CD14-positive monocyte (primary cell): Measurements from ENCODE around the gene SGK1. TPM values are rescaled to one million over a fixed set of nuclear protein-coding genes. Genes with fewer than 3 reads are reported as not detected.

Source experiments
- DNase-seq, 3 donors: peaks; one replicate each; pipeline ENCODE4 v3.0.0-alpha.2; 2011 to 2022
- H2AFZ ChIP-seq: 2 replicates; pipeline ENCODE4 v1.6.0; 2012; ENCODE audit warnings: mild to moderate bottlenecking, low read depth, low read length, inconsistent platforms; ENCODE audit not compliant: insufficient read depth, poor library complexity, severe bottlenecking
- H3K27ac ChIP-seq, 2 donors: 1 replicate in 1 of 2; 2 replicates in 1 of 2; pipeline ENCODE4 v1.5.1; 2012 to 2013; ENCODE audit warnings: low read length in 2 of 2, control low read depth in 1 of 2, inconsistent platforms in 1 of 2, low read depth in 1 of 2, mild to moderate bottlenecking in 1 of 2
- H3K27me3 ChIP-seq, 2 donors: one replicate each; pipeline versions ENCODE4 v1.6.0 to v1.6.1; 2011 to 2013; ENCODE audit warnings: low read length in 2 of 2; ENCODE audit not compliant: control insufficient read depth in 2 of 2, insufficient read depth in 2 of 2
- H3K36me3 ChIP-seq, 2 donors: replicated peaks in 1 of 2; 1 replicate in 1 of 2; 2 replicates in 1 of 2; pipeline versions ENCODE4 v1.5.1 to v1.6.1; 2012 to 2013; ENCODE audit warnings: low read length in 2 of 2, control low read depth in 1 of 2, inconsistent platforms in 1 of 2, mild to moderate bottlenecking in 1 of 2; ENCODE audit not compliant: insufficient read depth in 2 of 2, control insufficient read depth in 1 of 2
- H3K4me1 ChIP-seq, 2 donors: 1 replicate in 1 of 2; 2 replicates in 1 of 2; pipeline versions ENCODE4 v1.5.1 to v1.6.1; 2012 to 2013; ENCODE audit warnings: low read length in 2 of 2, control low read depth in 1 of 2, inconsistent platforms in 1 of 2, mild to moderate bottlenecking in 1 of 2, moderate library complexity in 1 of 2; ENCODE audit not compliant: insufficient read depth in 2 of 2, control insufficient read depth in 1 of 2
- H3K4me2 ChIP-seq: replicated peaks from 2 replicates; pipeline ENCODE3; 2012; ENCODE audit warnings: low read length, moderate library complexity, mild to moderate bottlenecking; ENCODE audit not compliant: poor library complexity, severe bottlenecking; ENCODE audit errors: extremely low read depth
- H3K4me3 ChIP-seq, 3 experiments: fragments of 200-600 bp in 1 of 3; sonication (generic) in 1 of 3; replicated peaks in 1 of 3; 1 replicate in 2 of 3; 2 replicates in 1 of 3; pipeline ENCODE4 v1.5.1; 2011 to 2013; ENCODE audit warnings: low read length in 3 of 3, mild to moderate bottlenecking in 3 of 3, control low read depth in 2 of 3, low read depth in 2 of 3, inconsistent platforms in 1 of 3, moderate library complexity in 1 of 3
- H3K79me2 ChIP-seq: 2 replicates; pipeline ENCODE4 v1.6.0; 2012; ENCODE audit warnings: mild to moderate bottlenecking, control low read depth, inconsistent platforms, low read length, moderate library complexity; ENCODE audit not compliant: insufficient read depth
- H3K9ac ChIP-seq: 2 replicates; pipeline ENCODE4 v1.6.0; 2017; ENCODE audit warnings: low read length, mild to moderate bottlenecking; ENCODE audit not compliant: insufficient read depth, poor library complexity, severe bottlenecking
- H3K9me3 ChIP-seq, 2 donors: replicated peaks in 1 of 2; 1 replicate in 1 of 2; 2 replicates in 1 of 2; pipeline versions ENCODE4 v1.5.1 to v1.6.1; 2012 to 2013; ENCODE audit warnings: low read length in 2 of 2, control low read depth in 1 of 2; ENCODE audit not compliant: control insufficient read depth in 1 of 2, insufficient read depth in 1 of 2
- H4K20me1 ChIP-seq: 2 replicates; pipeline ENCODE4 v1.6.0; 2012; ENCODE audit warnings: mild to moderate bottlenecking, low read length, control low read depth, moderate library complexity; ENCODE audit not compliant: insufficient read depth
- H3K27ac Mint-ChIP-seq, 7 donors: one replicate each; pipeline ENCODE4 v1.8.0; 2020; ENCODE audit warnings: mild to moderate bottlenecking in 7 of 7, mixed read lengths in 7 of 7, moderate library complexity in 6 of 7, inconsistent platforms in 2 of 7
- H3K27me3 Mint-ChIP-seq, 3 donors: one replicate each; pipeline ENCODE4 v1.8.0; 2021 to 2022; ENCODE audit warnings: low read depth in 3 of 3, mild to moderate bottlenecking in 3 of 3, mixed read lengths in 3 of 3, moderate library complexity in 3 of 3, inconsistent platforms in 1 of 3
- H3K36me3 Mint-ChIP-seq, 2 donors: one replicate each; pipeline ENCODE4 v1.8.0; 2020; ENCODE audit warnings: mixed read lengths in 2 of 2, inconsistent platforms in 1 of 2, mild to moderate bottlenecking in 1 of 2
- H3K4me1 Mint-ChIP-seq: one replicate; pipeline ENCODE4 v1.8.0; 2020; ENCODE audit warnings: mild to moderate bottlenecking, mixed read lengths
- H3K4me3 Mint-ChIP-seq, 2 donors: one replicate each; pipeline ENCODE4 v1.8.0; 2020; ENCODE audit warnings: mild to moderate bottlenecking in 2 of 2, mixed read lengths in 2 of 2, moderate library complexity in 1 of 2
- H3K9me3 Mint-ChIP-seq, 7 donors: one replicate each; pipeline ENCODE4 v1.8.0; 2020 to 2022; ENCODE audit warnings: mixed read lengths in 7 of 7, mild to moderate bottlenecking in 6 of 7, moderate library complexity in 6 of 7, inconsistent platforms in 2 of 7
- WGBS: methylation state at CpG from one replicate; pipeline ENCODE4 v1.1.5; 2013; ENCODE audit warnings: missing lambda C conversion rate; ENCODE audit not compliant: insufficient coverage; 5-methylcytosine and 5-hydroxymethylcytosine counted together
- intact Hi-C, 2 donors: fragments of 100-400 bp; cut with micrococcal nuclease; formaldehyde crosslinking; loops; one replicate each; pipeline versions ENCODE4 v1.15.0 to v1.15.1; 2023
- polyA plus RNA-seq, 3 donors: library from polyadenylated mRNA; depleted of rRNA in 1 of 3; unstranded in 2 of 3; stranded (reverse) in 1 of 3; fragments of 300-500 nt in 2 of 3; fragments of >200 nt in 1 of 3; fragmentation: Illumina TruSeq in 2 of 3; gene quantifications; 1 replicate in 2 of 3; 2 replicates in 1 of 3; pipeline ENCODE4 v1.2.3, GENCODE V29; 2012 to 2021
- TF ChIP-seq, protein P1 (sequence below): fragments of 200-600 bp; IDR thresholded peaks from one replicate; pipeline ENCODE4 v1.8.0; 2022; ENCODE audit warnings: antibody characterized with exemption, mild to moderate bottlenecking

The SGK1 gene
- polyA plus RNA-seq, 3 donors, result 373 to 419 (median 407) TPM

GRCh38 chr6:134249759-134250602 is 67.9 kb downstream of the SGK1 start:
- peak in 2 of 3 donors; percentile 19 to 56 for DNase-seq
- Mint-ChIP-seq H3K4me3 (no peak overlapping the region), H3K36me3 (peaks cover 0 to 2% of the 10 kb centered on the region in 2 donors), H3K9me3 (peaks cover 0 to 2% (median 0%) of the 10 kb centered on the region in 7 donors), H3K27me3 (peaks cover 0 to 3% (median 1%) of the 10 kb centered on the region in 3 donors), H3K4me1 (peaks cover 52% of the 10 kb centered on the region), H3K27ac (peak overlapping the region in 2 of 7 donors; percentile 2 to 67)
- no peak overlapping the region for H3K9ac ChIP-seq
- no peaks in the 10 kb centered on the region for H3K79me2 ChIP-seq
- no peak overlapping the region for H3K4me3 ChIP-seq
- no peak overlapping the region for H3K27ac ChIP-seq
- no peaks in the 10 kb centered on the region for H4K20me1 ChIP-seq
- 88% methylated on average over 3 of the region's 7 CpGs for whole genome bisulfite sequencing
- intact Hi-C loops, result loop anchor here in 1 of 2 donors (5.0 kb wide), 3 partner anchors 37 to 187 kb away; no protein-coding TSS in a partner anchor
- TF ChIP-seq, protein P1, sequence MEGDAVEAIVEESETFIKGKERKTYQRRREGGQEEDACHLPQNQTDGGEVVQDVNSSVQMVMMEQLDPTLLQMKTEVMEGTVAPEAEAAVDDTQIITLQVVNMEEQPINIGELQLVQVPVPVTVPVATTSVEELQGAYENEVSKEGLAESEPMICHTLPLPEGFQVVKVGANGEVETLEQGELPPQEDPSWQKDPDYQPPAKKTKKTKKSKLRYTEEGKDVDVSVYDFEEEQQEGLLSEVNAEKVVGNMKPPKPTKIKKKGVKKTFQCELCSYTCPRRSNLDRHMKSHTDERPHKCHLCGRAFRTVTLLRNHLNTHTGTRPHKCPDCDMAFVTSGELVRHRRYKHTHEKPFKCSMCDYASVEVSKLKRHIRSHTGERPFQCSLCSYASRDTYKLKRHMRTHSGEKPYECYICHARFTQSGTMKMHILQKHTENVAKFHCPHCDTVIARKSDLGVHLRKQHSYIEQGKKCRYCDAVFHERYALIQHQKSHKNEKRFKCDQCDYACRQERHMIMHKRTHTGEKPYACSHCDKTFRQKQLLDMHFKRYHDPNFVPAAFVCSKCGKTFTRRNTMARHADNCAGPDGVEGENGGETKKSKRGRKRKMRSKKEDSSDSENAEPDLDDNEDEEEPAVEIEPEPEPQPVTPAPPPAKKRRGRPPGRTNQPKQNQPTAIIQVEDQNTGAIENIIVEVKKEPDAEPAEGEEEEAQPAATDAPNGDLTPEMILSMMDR, result no peak
- H3K4me1 ChIP-seq, result peaks cover 32 to 47% of the 10 kb centered on the region in 2 donors
- H3K27me3 ChIP-seq, result no peaks in the 10 kb centered on the region
- no peaks in the 10 kb centered on the region for H3K9me3 ChIP-seq
- no peak overlapping the region for H3K4me2 ChIP-seq
- no peak overlapping the region for H2AFZ ChIP-seq
- H3K36me3 ChIP-seq, result no peaks in the 10 kb centered on the region

- no peaks in the 10 kb centered on the region for H3K27me3 ChIP-seq
- H3K4me2 ChIP-seq, result no peak overlapping the region
- no peaks in the 10 kb centered on the region for H4K20me1 ChIP-seq
- Mint-ChIP-seq H3K27me3 (peaks cover 0 to 3% (median 1%) of the 10 kb centered on the region in 3 donors), H3K27ac (peak overlapping the region in 1 of 7 donors; percentile 68), H3K9me3 (peaks cover 0 to 2% (median 0%) of the 10 kb centered on the region in 7 donors), H3K4me1 (peaks cover 56% of the 10 kb centered on the region), H3K36me3 (peaks cover 0 to 2% of the 10 kb centered on the region in 2 donors), H3K4me3 (no peak overlapping the region)
- H3K9me3 ChIP-seq, result no peaks in the 10 kb centered on the region
- TF ChIP-seq, protein P1, result no peak
- no peak overlapping the region for H3K27ac ChIP-seq
- H2AFZ ChIP-seq, result no peak overlapping the region
- no peaks in the 10 kb centered on the region for H3K36me3 ChIP-seq
- peaks cover 32 to 48% of the 10 kb centered on the region in 2 donors for H3K4me1 ChIP-seq
- intact Hi-C loops, result loop anchor here in 1 of 2 donors (5.0 kb wide), 3 partner anchors 38 to 188 kb away; no protein-coding TSS in a partner anchor
- WGBS, result 83% methylated on average over 3 of the region's 5 CpGs
- H3K4me3 ChIP-seq, result no peak overlapping the region
- no peaks in the 10 kb centered on the region for H3K79me2 ChIP-seq
- H3K9ac ChIP-seq, result no peak overlapping the region
- DNase-seq, result peak in 2 of 3 donors; percentile 16 to 77
Observed at GRCh38 chr6:134249239-134249758, 68.6 kb downstream of the SGK1 start.
